ENCODE results near the gene PTH2.

GRCh38 chr19:49389406-49389805, 33.8 kb downstream of the PTH2 start:
- TF ChIP-seq, protein P1, sequence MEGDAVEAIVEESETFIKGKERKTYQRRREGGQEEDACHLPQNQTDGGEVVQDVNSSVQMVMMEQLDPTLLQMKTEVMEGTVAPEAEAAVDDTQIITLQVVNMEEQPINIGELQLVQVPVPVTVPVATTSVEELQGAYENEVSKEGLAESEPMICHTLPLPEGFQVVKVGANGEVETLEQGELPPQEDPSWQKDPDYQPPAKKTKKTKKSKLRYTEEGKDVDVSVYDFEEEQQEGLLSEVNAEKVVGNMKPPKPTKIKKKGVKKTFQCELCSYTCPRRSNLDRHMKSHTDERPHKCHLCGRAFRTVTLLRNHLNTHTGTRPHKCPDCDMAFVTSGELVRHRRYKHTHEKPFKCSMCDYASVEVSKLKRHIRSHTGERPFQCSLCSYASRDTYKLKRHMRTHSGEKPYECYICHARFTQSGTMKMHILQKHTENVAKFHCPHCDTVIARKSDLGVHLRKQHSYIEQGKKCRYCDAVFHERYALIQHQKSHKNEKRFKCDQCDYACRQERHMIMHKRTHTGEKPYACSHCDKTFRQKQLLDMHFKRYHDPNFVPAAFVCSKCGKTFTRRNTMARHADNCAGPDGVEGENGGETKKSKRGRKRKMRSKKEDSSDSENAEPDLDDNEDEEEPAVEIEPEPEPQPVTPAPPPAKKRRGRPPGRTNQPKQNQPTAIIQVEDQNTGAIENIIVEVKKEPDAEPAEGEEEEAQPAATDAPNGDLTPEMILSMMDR (optimal IDR thresholded peaks at IDR 0.05 in 1 of 3, IDR thresholded peaks at IDR 0.05 in 1 of 3, conservative IDR thresholded peaks at IDR 0.05 in 1 of 3; ENCODE audit: extremely low read depth in 1 of 3, insufficient read depth in 2 of 3, low read length in 3 of 3), result no peak
- TF ChIP-seq EZH2 (IDR thresholded peaks at IDR 0.05; ENCODE audit: low read length), result no peak

Data from keratinocyte (primary cell).